ENCODE data around the gene SCN5A.

Gene SCN5A

DNA sequence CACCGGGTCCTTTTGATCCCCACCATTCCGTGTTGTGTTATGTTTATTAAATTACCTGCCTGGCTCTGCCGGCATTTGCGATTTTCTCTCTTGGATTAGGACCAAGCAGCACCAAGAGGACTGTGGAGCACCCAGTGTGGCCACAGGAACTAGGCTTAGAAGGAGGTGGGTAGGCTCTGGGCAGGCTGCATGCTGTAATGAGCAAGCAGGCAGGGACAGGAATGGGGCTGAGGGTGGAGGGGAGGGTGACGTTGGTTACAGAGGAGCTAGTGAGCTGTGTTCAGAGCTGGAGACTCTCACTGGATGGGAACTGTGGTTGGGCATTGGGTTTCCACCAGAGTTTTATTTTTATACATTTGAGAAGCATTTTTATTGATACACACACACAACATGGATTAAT is 7.9 kb upstream of the SCN5A start:
- TF ChIP-seq CTCF (IDR thresholded peaks at IDR 0.05; ENCODE audit: unreplicated experiment in 3 of 3): no peak
- H3K4me3 Mint-ChIP-seq: no peak overlapping the region
- H3K27me3 Mint-ChIP-seq (ENCODE audit: low read depth): peaks cover 48% of the 10 kb centered on the region
- no peaks in the 10 kb centered on the region for H3K4me1 Mint-ChIP-seq
- no peak overlapping the region for H3K27ac Mint-ChIP-seq
- no peaks in the 10 kb centered on the region for H3K36me3 Mint-ChIP-seq (ENCODE audit: low read depth)
- no peaks in the 10 kb centered on the region for H3K9me3 Mint-ChIP-seq

- peaks cover 52% of the 10 kb centered on the region for H3K27me3 Mint-ChIP-seq (ENCODE audit: low read depth)
- H3K4me3 Mint-ChIP-seq: no peak overlapping the region
- no peaks in the 10 kb centered on the region for H3K9me3 Mint-ChIP-seq
- H3K27ac Mint-ChIP-seq: no peak overlapping the region
- H3K36me3 Mint-ChIP-seq (ENCODE audit: low read depth): no peaks in the 10 kb centered on the region
- H3K4me1 Mint-ChIP-seq: no peaks in the 10 kb centered on the region
- peak; percentile 61 to 67 (median 61) for TF ChIP-seq CTCF (IDR thresholded peaks at IDR 0.05; ENCODE audit: unreplicated experiment in 3 of 3)
Observed at GRCh38 chr3:38655708-38656300, 6.3 kb upstream of the SCN5A start.

DNA sequence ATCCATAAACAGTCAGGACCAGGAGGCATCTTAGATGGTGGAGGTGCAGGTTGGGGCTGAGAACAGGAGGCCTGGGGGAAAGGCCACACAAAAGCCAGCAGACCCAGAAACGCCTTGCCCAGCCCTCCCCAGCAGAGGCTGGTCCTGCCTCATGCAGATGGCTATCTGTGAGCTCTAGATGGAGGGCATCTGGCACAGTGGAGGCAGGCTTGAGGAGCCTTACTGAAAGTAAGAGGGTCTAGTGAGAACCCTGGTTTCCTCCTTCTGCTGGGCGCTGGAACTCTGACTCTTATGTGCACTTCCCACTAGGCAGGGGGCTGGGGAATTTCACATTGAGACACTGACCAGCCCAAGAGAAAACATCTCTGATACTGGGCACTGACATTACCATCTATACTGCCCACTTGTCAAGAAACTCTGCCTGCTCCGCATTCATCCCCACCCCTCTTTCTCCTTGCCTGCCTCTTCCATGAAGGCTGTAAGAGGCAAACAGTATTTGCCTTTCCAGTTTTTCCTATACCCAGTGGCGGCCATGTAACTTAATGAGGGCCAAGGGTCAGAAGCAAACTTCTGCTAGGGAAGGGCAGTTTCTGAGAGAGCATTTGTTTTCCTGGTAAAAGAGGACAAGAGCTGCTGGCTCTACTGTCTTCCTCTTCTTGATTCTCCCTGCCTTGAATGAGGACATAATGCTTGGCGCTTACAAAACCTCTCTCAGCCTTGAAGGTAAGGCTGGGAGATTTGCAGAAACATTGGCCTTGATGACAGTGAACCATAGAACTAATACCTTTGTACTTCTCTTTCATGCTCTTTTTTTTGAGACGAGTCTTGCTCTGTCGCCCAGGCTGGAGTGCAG is 4.4 kb upstream of the SCN5A start:
- TF ChIP-seq CTCF (IDR thresholded peaks at IDR 0.05; ENCODE audit: unreplicated experiment in 3 of 3): no peak
- peaks cover 49% of the 10 kb centered on the region for H3K27me3 Mint-ChIP-seq (ENCODE audit: low read depth)
- no peaks in the 10 kb centered on the region for H3K36me3 Mint-ChIP-seq (ENCODE audit: low read depth)

GRCh38 chr3:38652934-38653333 is 3.4 kb upstream of the SCN5A start:
- H3K4me1 Mint-ChIP-seq: peaks cover 4% of the 10 kb centered on the region
- H3K4me3 Mint-ChIP-seq: no peak overlapping the region
- H3K27ac Mint-ChIP-seq: no peak overlapping the region
- TF ChIP-seq CTCF (IDR thresholded peaks at IDR 0.05; ENCODE audit: unreplicated experiment in 3 of 3): no peak
- H3K9me3 Mint-ChIP-seq: no peaks in the 10 kb centered on the region
- H3K27me3 Mint-ChIP-seq (ENCODE audit: low read depth): peaks cover 40% of the 10 kb centered on the region
- no peaks in the 10 kb centered on the region for H3K36me3 Mint-ChIP-seq (ENCODE audit: low read depth)

More for the DNA sequence above, 4.4 kb upstream of the SCN5A start:
- no peak overlapping the region for H3K4me3 Mint-ChIP-seq
- no peak overlapping the region for H3K27ac Mint-ChIP-seq
- no peaks in the 10 kb centered on the region for H3K9me3 Mint-ChIP-seq
- no peaks in the 10 kb centered on the region for H3K4me1 Mint-ChIP-seq

DNA sequence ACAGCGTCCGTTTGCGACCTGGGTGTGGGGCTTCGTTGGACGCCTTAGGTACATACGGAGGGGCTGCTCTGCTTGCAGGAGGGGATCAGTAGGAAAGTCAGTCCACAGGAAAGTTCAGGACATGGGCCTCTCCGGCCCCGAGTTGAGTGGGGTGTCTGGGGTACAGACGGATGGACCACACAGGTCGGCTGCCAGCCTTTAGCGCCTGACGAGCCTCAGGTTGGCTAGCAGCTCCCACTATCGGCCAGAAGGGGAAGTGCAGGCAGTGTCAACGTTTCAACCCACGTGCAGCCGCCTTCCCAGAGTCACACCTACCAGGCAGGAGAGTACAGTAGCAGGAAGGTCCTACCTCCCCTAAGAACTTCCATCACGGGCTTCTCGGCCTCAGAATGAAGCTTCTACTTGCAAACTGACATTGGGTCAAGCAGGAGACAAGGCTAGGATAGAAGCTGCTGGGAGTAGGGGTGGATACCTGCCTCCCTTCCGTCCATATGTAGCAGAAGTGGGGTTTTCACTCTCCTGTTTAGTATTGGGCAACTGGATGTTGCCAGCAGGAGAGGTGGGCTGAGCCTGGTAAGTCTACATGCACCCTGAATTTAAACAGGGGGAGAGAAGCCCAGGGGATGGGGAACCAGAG is 1.8 kb upstream of the SCN5A start:
- H3K9me3 Mint-ChIP-seq: no peaks in the 10 kb centered on the region
- peak; percentile 92 to 99 (median 98) for TF ChIP-seq CTCF (IDR thresholded peaks at IDR 0.05; ENCODE audit: unreplicated experiment in 3 of 3)
- no peak overlapping the region for H3K27ac Mint-ChIP-seq
- H3K27me3 Mint-ChIP-seq (ENCODE audit: low read depth): peaks cover 28% of the 10 kb centered on the region
- H3K36me3 Mint-ChIP-seq (ENCODE audit: low read depth): no peaks in the 10 kb centered on the region
- peak overlapping the region in 2 of 3 experiments; percentile 59 to 60 for H3K4me3 Mint-ChIP-seq
- peaks cover 4% of the 10 kb centered on the region for H3K4me1 Mint-ChIP-seq

Measured in nephron (organoid).